HepG2 (cell line): ENCODE measurements around the gene HDGF. TPM values are rescaled to one million over a fixed set of nuclear protein-coding genes. Genes with fewer than 3 reads are reported as not detected.

Experiments used
- ATAC-seq: fragments of 200-7000 bp; cut with Tn5 transposase; 3 replicates; pipeline ENCODE4 v1.9.1; 2020; ENCODE audit warnings: mild to moderate bottlenecking, moderate library complexity
- BruUV-seq: library from RNA; stranded (reverse); fragments of 400-500 nt; replicated peaks from 2 replicates; lab custom pipeline; 2021; lab: Mats Ljungman, UMichigan
- CTCF ChIA-PET: fragments of 300-600 bp; formaldehyde crosslinking; extraction: SDS; loops from one replicate; lab custom pipeline; 2021; ENCODE audit warnings: low total read pairs, inconsistent platforms, low intra/inter-chr PET ratio; lab: Yijun Ruan, JAX
- POLR2A ChIA-PET: fragments of 350-600 bp; sonication (Branson Sonifier 250); formaldehyde crosslinking; loops from one replicate; lab custom pipeline; 2020; ENCODE audit warnings: antibody characterized with exemption, inconsistent platforms; lab: Yijun Ruan, JAX
- DNase-seq: peaks from one replicate; pipeline ENCODE4 v3.0.0-alpha.2; 2015; ENCODE audit warnings: low spot score
- FAIRE-seq: peaks from 3 replicates; lab custom pipeline; 2011; peaks lifted over from hg19 to GRCh38; lab: Jason Lieb, UNC
- H2AFZ ChIP-seq: one replicate; pipeline ENCODE4 v1.6.1; 2011; ENCODE audit warnings: low read length, inconsistent platforms
- H3K27ac ChIP-seq: fragments of 300-600 bp; 3 replicates; pipeline ENCODE4 v1.8.0; 2011; ENCODE audit warnings: mixed run types, mild to moderate bottlenecking, mixed read lengths, low read length, inconsistent platforms; ENCODE audit not compliant: insufficient read depth; ENCODE audit errors: extremely low read length
- H3K27me3 ChIP-seq, 2 experiments: fragments of 200-600 bp in 1 of 2; 2 replicates in 1 of 2; 3 replicates in 1 of 2; pipeline versions ENCODE4 v1.6.0 to v1.8.0; 2011; ENCODE audit warnings: low read length in 2 of 2, mild to moderate bottlenecking in 2 of 2, moderate library complexity in 2 of 2, inconsistent platforms in 1 of 2; ENCODE audit not compliant: insufficient read depth in 2 of 2, control insufficient read depth in 1 of 2
- H3K36me3 ChIP-seq, 2 experiments: fragments of 200-600 bp in 1 of 2; replicated peaks in 1 of 2; 2 replicates in 1 of 2; 3 replicates in 1 of 2; pipeline versions ENCODE4 v1.5.1 to v1.8.0; 2011; ENCODE audit warnings: low read length in 2 of 2, inconsistent platforms in 1 of 2; ENCODE audit not compliant: insufficient read depth in 2 of 2, control insufficient read depth in 1 of 2
- H3K4me1 ChIP-seq: 2 replicates; pipeline ENCODE4 v1.5.1; 2012; ENCODE audit warnings: low read length, inconsistent platforms; ENCODE audit not compliant: insufficient read depth
- H3K4me2 ChIP-seq: 2 replicates; pipeline ENCODE4 v1.6.0; 2011; ENCODE audit warnings: low read depth, low read length, inconsistent platforms
- H3K4me3 ChIP-seq, 3 experiments: fragments of 200-600 bp in 1 of 3; sonication (generic), shearing (Covaris generic) in 1 of 3; replicated peaks in 1 of 3; 2 replicates each; pipeline ENCODE4 v1.5.1; 2011 to 2016; ENCODE audit warnings: low read length in 3 of 3, inconsistent platforms in 2 of 3, low read depth in 2 of 3, mild to moderate bottlenecking in 2 of 3, control low read depth in 1 of 3, mixed read lengths in 1 of 3; ENCODE audit not compliant: insufficient read depth in 1 of 3
- H3K79me2 ChIP-seq: one replicate; pipeline ENCODE4 v1.6.1; 2011; ENCODE audit warnings: low read length, inconsistent platforms; ENCODE audit not compliant: insufficient read depth
- H3K9ac ChIP-seq: 2 replicates; pipeline ENCODE4 v1.6.0; 2011; ENCODE audit warnings: mild to moderate bottlenecking, low read depth, low read length, inconsistent platforms; ENCODE audit not compliant: insufficient read depth
- H3K9me3 ChIP-seq: 2 replicates; pipeline ENCODE4 v1.5.1; 2012; ENCODE audit warnings: mild to moderate bottlenecking, low read length
- H4K20me1 ChIP-seq: 2 replicates; pipeline ENCODE4 v1.6.0; 2011; ENCODE audit warnings: inconsistent platforms, mild to moderate bottlenecking, low read length, moderate library complexity; ENCODE audit not compliant: insufficient read depth
- MAX ChIP-seq: IDR thresholded peaks from 2 replicates; pipeline ENCODE4 v1.6.1; 2012; ENCODE audit warnings: inconsistent platforms
- WGBS: methylation state at CpG from one replicate; pipeline ENCODE4 v1.1.6; 2017; ENCODE audit warnings: low lambda C conversion rate; 5-methylcytosine and 5-hydroxymethylcytosine counted together
- in situ Hi-C: cut with HindIII; loops from 2 replicates; pipeline ENCODE4 v1.10.0; 2017; ENCODE audit warnings: low pct_unique_long_range_greater_than_20kb; ENCODE audit not compliant: extremely low pct_ligation_motif_present
- intact Hi-C: fragments of 100-400 bp; cut with micrococcal nuclease; formaldehyde crosslinking; loops from one replicate; pipeline ENCODE4 v1.10.0; 2022; ENCODE audit not compliant: unreplicated experiment
- polyA plus RNA-seq, 8 experiments: library from polyadenylated mRNA; depleted of rRNA in 3 of 8; stranded (reverse) in 7 of 8; unstranded in 1 of 8; fragments of >200 nt; fragmentation: Illumina TruSeq in 4 of 8; extraction: Trizol in 4 of 8; gene quantifications; 2 replicates each; pipeline versions ENCODE4 v1.2.1 to v1.2.3, GENCODE V29; 2011 to 2016; ENCODE audit warnings: low read depth in 4 of 8, missing spikeins in 1 of 8, mixed read lengths in 1 of 8; ENCODE audit not compliant: insufficient read depth in 1 of 8
- total RNA-seq, 5 experiments: library from RNA; depleted of rRNA; stranded (reverse); fragments of >200 nt; fragmentation: Illumina TruSeq; extraction: Trizol; gene quantifications; 2 replicates each; pipeline ENCODE4 v1.2.3, GENCODE V29; 2016; ENCODE audit warnings: low read depth in 1 of 5
- TF ChIP-seq, protein P1 (sequence below): sonication (generic); formaldehyde crosslinking; IDR thresholded peaks from 2 replicates; pipeline ENCODE4 v1.9.0; 2021; ENCODE audit warnings: mild to moderate bottlenecking, missing genetic modification reagents
- TF ChIP-seq, protein P2 (sequence below): sonication (generic); formaldehyde crosslinking; IDR thresholded peaks from 2 replicates; pipeline ENCODE4 v1.8.0; 2023; ENCODE audit warnings: mild to moderate bottlenecking, missing genetic modification reagents
- TF ChIP-seq, protein P3 (sequence below): sonication (generic); formaldehyde crosslinking; IDR thresholded peaks from 2 replicates; pipeline ENCODE4 v1.4.0; 2020; ENCODE audit warnings: mild to moderate bottlenecking, missing genetic modification reagents
- TF ChIP-seq, protein P4 (sequence below): sonication (generic); formaldehyde crosslinking; IDR thresholded peaks from 2 replicates; pipeline ENCODE4 v1.4.0; 2020; ENCODE audit warnings: mild to moderate bottlenecking, missing genetic modification reagents

Gene HDGF
- total and polyA plus RNA-seq, 2 of the 13 experiments (the other 11 are each of a cell fraction or from before 2014, with no cell fraction given) = 156 to 196 TPM

GRCh38 chr1:156709031-156709430 lies 42.4 kb downstream of the HDGF start (continued):
- TF ChIP-seq, protein P1, sequence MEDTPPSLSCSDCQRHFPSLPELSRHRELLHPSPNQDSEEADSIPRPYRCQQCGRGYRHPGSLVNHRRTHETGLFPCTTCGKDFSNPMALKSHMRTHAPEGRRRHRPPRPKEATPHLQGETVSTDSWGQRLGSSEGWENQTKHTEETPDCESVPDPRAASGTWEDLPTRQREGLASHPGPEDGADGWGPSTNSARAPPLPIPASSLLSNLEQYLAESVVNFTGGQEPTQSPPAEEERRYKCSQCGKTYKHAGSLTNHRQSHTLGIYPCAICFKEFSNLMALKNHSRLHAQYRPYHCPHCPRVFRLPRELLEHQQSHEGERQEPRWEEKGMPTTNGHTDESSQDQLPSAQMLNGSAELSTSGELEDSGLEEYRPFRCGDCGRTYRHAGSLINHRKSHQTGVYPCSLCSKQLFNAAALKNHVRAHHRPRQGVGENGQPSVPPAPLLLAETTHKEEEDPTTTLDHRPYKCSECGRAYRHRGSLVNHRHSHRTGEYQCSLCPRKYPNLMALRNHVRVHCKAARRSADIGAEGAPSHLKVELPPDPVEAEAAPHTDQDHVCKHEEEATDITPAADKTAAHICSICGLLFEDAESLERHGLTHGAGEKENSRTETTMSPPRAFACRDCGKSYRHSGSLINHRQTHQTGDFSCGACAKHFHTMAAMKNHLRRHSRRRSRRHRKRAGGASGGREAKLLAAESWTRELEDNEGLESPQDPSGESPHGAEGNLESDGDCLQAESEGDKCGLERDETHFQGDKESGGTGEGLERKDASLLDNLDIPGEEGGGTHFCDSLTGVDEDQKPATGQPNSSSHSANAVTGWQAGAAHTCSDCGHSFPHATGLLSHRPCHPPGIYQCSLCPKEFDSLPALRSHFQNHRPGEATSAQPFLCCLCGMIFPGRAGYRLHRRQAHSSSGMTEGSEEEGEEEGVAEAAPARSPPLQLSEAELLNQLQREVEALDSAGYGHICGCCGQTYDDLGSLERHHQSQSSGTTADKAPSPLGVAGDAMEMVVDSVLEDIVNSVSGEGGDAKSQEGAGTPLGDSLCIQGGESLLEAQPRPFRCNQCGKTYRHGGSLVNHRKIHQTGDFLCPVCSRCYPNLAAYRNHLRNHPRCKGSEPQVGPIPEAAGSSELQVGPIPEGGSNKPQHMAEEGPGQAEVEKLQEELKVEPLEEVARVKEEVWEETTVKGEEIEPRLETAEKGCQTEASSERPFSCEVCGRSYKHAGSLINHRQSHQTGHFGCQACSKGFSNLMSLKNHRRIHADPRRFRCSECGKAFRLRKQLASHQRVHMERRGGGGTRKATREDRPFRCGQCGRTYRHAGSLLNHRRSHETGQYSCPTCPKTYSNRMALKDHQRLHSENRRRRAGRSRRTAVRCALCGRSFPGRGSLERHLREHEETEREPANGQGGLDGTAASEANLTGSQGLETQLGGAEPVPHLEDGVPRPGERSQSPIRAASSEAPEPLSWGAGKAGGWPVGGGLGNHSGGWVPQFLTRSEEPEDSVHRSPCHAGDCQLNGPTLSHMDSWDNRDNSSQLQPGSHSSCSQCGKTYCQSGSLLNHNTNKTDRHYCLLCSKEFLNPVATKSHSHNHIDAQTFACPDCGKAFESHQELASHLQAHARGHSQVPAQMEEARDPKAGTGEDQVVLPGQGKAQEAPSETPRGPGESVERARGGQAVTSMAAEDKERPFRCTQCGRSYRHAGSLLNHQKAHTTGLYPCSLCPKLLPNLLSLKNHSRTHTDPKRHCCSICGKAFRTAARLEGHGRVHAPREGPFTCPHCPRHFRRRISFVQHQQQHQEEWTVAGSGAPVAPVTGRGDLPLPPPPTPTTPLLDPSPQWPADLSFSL = no peak
- TF ChIP-seq, protein P2, sequence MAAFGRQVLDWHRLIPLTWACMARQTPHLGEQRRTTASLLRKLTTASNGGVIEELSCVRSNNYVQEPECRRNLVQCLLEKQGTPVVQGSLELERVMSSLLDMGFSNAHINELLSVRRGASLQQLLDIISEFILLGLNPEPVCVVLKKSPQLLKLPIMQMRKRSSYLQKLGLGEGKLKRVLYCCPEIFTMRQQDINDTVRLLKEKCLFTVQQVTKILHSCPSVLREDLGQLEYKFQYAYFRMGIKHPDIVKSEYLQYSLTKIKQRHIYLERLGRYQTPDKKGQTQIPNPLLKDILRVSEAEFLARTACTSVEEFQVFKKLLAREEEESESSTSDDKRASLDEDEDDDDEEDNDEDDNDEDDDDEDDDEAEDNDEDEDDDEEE (CRISPR knock-in tag) = no peak
- TF ChIP-seq, all 625 proteins: peak for 0

DNA sequence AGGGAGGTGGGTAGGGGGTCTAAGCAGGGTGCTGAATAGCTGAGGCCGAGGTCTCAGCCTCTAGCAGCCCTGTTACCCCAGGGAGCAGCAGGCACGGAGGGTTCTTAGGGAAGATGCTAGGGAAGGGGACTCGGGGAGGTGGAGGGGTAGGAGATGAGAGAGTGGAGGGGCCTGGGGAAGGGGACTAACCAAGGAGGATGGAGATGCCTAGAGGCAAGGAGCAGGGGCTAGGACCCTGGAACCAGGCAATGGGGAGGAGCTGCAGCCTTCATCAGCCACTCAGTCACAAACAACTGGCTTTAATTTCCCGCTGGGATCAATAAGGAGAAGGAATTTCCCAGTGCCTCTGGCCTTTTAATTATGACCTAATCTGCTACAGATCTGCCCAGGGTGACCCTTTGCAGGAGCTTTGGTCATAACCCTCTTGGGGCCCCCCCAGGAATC lies 43.2 kb downstream of the HDGF start:
- H3K27me3 ChIP-seq = peaks cover 8 to 68% of the 10 kb centered on the region in 2 experiments
- FAIRE-seq (no peak), ATAC-seq (no peak), DNase-seq (no peak)
- ChIA-PET POLR2A (interaction anchor here (1.1 to 3.2 kb wide), 2 partner anchors 19 kb away, joined by 3 to 20 read pairs; partner anchors contain the start of genes ISG20L2 and METTL25B), CTCF (interaction anchor here (1.6 kb wide), 1 partner anchor 19 kb away, joined by 3 read pairs; no protein-coding TSS in a partner anchor)
- H3K9me3 ChIP-seq = no peaks in the 10 kb centered on the region
- no peak overlapping the region for H3K4me3 ChIP-seq
- H3K4me1 ChIP-seq = peaks cover 32% of the 10 kb centered on the region
- no TSS peak for BruUV-seq
- H3K36me3 ChIP-seq = no peaks in the 10 kb centered on the region
- intact Hi-C loops (no loop called here), in situ Hi-C loops (no loop called here)
- no peak overlapping the region for H3K4me2 ChIP-seq
- H3K79me2 ChIP-seq = no peaks in the 10 kb centered on the region
- 1% methylated on average over 4 of the region's 4 CpGs for WGBS
- H4K20me1 ChIP-seq = no peaks in the 10 kb centered on the region
- H2AFZ ChIP-seq = no peak overlapping the region
- no peak overlapping the region for H3K27ac ChIP-seq
- no peak overlapping the region for H3K9ac ChIP-seq
- TF ChIP-seq, protein P3, sequence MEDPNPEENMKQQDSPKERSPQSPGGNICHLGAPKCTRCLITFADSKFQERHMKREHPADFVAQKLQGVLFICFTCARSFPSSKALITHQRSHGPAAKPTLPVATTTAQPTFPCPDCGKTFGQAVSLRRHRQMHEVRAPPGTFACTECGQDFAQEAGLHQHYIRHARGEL (CRISPR knock-in tag) = no peak
- TF ChIP-seq MAX = no peak
- TF ChIP-seq, protein P4, sequence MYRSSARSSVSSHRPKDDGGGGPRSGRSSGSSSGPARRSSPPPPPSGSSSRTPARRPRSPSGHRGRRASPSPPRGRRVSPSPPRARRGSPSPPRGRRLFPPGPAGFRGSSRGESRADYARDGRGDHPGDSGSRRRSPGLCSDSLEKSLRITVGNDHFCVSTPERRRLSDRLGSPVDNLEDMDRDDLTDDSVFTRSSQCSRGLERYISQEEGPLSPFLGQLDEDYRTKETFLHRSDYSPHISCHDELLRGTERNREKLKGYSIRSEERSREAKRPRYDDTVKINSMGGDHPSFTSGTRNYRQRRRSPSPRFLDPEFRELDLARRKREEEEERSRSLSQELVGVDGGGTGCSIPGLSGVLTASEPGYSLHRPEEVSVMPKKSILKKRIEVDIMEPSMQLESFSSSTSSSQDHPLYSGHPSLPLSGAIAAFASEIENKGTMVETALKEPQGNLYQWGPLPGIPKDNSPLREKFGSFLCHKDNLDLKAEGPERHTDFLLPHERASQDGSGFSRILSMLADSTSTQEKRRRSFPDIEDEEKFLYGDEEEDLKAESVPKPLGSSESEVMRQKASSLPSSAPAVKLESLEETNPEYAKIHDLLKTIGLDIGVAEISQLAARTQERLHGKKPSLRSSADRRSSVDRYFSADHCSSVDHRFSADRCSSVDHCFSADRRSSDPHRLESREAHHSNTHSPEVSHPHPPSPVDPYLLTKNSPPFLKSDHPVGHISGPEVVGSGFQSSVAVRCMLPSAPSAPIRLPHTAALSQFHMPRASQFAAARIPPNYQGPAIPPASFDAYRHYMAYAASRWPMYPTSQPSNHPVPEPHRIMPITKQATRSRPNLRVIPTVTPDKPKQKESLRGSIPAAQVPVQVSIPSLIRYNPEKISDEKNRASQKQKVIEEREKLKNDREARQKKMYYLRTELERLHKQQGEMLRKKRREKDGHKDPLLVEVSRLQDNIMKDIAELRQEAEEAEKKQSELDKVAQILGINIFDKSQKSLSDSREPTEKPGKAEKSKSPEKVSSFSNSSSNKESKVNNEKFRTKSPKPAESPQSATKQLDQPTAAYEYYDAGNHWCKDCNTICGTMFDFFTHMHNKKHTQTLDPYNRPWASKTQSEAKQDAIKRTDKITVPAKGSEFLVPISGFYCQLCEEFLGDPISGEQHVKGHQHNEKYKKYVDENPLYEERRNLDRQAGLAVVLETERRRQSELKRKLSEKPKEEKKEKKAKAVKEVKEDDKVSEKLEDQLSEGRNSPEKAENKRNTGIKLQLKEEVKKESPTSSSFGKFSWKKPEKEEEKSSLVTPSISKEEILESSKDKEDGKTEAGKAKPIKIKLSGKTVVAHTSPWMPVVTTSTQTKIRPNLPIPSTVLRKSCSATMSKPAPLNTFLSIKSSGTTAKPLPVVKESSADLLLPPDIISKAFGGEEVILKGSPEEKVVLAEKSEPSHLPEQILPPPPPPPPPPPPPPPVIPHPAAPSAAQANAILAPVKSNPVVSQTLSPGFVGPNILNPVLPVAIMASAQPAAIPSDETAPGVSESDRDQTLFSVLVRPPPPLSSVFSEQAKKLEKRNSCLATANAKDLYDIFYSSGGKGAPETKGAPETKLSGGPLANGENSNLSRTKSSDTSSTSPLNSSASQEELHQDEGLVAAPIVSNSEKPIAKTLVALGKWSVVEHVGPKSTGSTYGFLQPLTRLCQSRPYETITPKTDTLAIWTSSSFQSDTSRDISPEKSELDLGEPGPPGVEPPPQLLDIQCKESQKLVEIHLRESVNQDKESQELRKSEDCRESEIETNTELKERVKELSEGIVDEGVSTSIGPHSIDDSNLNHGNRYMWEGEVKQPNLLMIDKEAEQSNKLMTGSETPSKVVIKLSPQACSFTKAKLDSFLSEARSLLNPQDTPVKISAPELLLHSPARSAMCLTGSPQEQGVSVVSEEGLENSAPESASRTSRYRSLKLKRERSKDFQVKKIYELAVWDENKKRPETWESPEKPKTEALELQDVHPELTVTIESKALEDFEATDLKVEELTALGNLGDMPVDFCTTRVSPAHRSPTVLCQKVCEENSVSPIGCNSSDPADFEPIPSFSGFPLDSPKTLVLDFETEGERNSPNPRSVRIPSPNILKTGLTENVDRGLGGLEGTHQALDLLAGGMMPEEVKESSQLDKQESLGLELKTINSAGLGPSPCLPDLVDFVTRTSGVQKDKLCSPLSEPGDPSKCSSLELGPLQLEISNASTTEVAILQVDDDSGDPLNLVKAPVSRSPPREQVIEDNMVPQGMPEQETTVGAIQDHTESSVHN = no peak
